Naive B cell (primary cell): ENCODE results near the gene CDC37L1. TPM values are rescaled to one million over a fixed set of nuclear protein-coding genes. Genes with fewer than 3 reads are reported as not detected.
"Not testable (repeated sequence)": the region's sequence is repeated elsewhere in the genome, so short reads cannot be mapped to it uniquely, and the experiment has no call there.

Experiments used
- ATAC-seq, 2 donors: fragments of 150-1000 bp; cut with Tn5 transposase; 2 replicates each; pipeline ENCODE4 v1.10.0; 2021; ENCODE audit warnings: low read depth in 2 of 2, mild to moderate bottlenecking in 2 of 2, moderate library complexity in 2 of 2
- DNase-seq: peaks from one replicate; pipeline ENCODE4 v3.0.0; 2022
- H3K27ac Mint-ChIP-seq, 6 donors: one replicate each; pipeline ENCODE4 v1.8.0; 2020 to 2022; ENCODE audit warnings: mild to moderate bottlenecking in 6 of 6, mixed read lengths in 6 of 6, moderate library complexity in 5 of 6, inconsistent platforms in 2 of 6
- H3K27me3 Mint-ChIP-seq, 3 donors: one replicate each; pipeline ENCODE4 v1.8.0; 2021 to 2022; ENCODE audit warnings: mixed read lengths in 3 of 3, mild to moderate bottlenecking in 1 of 3
- H3K36me3 Mint-ChIP-seq, 2 donors: one replicate each; pipeline ENCODE4 v1.8.0; 2020 to 2022; ENCODE audit warnings: mixed read lengths in 2 of 2, inconsistent platforms in 1 of 2, mild to moderate bottlenecking in 1 of 2
- H3K4me1 Mint-ChIP-seq, 3 donors: one replicate each; pipeline ENCODE4 v1.8.0; 2020 to 2022; ENCODE audit warnings: mixed read lengths in 3 of 3, inconsistent platforms in 1 of 3, mild to moderate bottlenecking in 1 of 3, moderate library complexity in 1 of 3
- H3K4me3 Mint-ChIP-seq, 8 donors: one replicate each; pipeline ENCODE4 v1.8.0; 2020 to 2022; ENCODE audit warnings: mild to moderate bottlenecking in 8 of 8, mixed read lengths in 8 of 8, moderate library complexity in 8 of 8, inconsistent platforms in 2 of 8
- H3K9me3 Mint-ChIP-seq, 7 donors: one replicate each; pipeline ENCODE4 v1.8.0; 2020 to 2022; ENCODE audit warnings: mixed read lengths in 7 of 7, mild to moderate bottlenecking in 5 of 7, inconsistent platforms in 2 of 7, moderate library complexity in 1 of 7
- polyA plus RNA-seq, 6 donors: library from polyadenylated mRNA; unstranded; fragments of 300-500 nt; fragmentation: Illumina TruSeq; gene quantifications; one replicate each; pipeline ENCODE4 v1.2.3, GENCODE V29; 2021; ENCODE audit warnings: low read depth in 6 of 6

CDC37L1 gene
- polyA plus RNA-seq = 10 to 100 TPM in 3 of 6 donors, 1 to 10 TPM in 3; 6.6 to 21.3 (median 10.7) TPM

DNA sequence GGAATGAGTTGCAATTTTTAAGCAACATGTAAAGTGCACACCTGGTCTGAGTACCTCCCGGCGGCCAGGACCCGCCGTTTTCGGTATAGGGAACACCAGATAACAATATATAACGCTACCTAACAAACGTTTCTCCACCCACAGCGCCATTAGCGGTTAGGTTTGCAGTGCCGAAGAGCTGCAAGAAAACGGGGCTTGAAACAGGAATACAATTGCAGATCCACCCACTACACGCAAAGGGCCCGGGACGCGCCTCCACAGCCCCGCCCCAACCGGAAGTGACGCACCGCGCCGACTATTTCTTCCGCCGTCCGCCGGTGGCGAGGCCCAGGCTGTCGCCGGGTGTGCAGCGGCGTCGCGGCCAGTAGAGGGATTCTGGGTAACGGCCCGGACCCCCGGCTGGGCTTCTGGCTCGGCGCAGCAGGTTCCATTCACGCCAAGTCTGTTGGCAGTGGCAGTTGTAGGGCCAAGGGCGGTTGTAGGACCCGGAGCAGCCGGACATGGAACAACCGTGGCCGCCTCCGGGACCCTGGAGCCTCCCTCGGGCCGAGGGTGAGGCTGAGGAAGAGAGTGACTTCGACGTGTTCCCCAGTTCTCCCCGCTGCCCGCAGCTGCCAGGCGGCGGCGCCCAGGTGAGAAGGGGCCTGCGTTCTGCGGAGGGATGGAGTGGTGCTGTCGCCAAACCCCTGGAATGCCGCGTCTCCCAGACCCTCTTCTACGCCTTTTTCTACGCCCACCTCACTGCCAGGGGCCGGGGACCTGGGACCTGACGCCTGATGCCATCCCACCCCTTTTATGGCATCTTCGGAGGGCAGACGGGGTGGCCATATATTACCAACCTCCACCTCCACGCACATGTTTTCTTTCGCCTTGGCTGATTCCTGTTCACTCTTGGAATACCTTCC lies at the start of gene CDC37L1:
CDC37L1 (plus strand) TSS at position 302 of the 905 bp plus-strand sequence; CDS start at position 501, 199 bp downstream.
- peaks cover 6 to 12% (median 7%) of the 10 kb centered on the region in 3 donors for H3K27me3 Mint-ChIP-seq
- no peak within 1 kb of the TSS for H3K4me3 Mint-ChIP-seq
- peaks cover 0 to 11% of the 10 kb centered on the region in 2 donors for H3K36me3 Mint-ChIP-seq
- DNase-seq (peak; percentile 99), ATAC-seq (peak; percentile 94 to 95)
- no peak within 1 kb of the TSS for H3K27ac Mint-ChIP-seq
- H3K9me3 Mint-ChIP-seq = no peaks in the 10 kb centered on the region
- peaks cover 0 to 11% (median 0%) of the 10 kb centered on the region in 3 donors for H3K4me1 Mint-ChIP-seq

DNA sequence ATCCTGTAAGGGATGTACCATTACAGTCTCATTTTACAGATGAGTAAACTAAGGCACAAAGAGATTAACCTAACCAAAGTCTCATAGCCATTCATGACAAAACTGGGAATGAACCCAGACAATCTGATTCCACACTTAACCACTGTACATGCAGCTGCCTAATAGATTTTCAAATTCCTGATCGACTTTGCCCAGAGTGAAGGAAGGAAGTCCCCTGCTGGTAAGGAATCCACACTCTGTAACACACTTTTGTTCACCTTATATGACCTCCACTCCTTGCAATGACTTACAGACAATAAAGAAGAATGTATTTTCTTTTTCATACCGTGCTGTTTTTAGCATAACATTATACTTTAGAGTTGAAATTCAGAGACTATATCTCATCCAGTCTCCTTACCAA lies 48.5 kb upstream of the CDC37L1 start:
- Mint-ChIP-seq H3K36me3 (no peaks in the 10 kb centered on the region), H3K9me3 (no peaks in the 10 kb centered on the region), H3K27ac (peak overlapping the region in 1 of 6 donors; percentile 41), H3K27me3 (peaks cover 3 to 18% (median 8%) of the 10 kb centered on the region in 3 donors), H3K4me3 (no peak overlapping the region), H3K4me1 (no peaks in the 10 kb centered on the region)
- ATAC-seq (no peak), DNase-seq (no peak)

DNA sequence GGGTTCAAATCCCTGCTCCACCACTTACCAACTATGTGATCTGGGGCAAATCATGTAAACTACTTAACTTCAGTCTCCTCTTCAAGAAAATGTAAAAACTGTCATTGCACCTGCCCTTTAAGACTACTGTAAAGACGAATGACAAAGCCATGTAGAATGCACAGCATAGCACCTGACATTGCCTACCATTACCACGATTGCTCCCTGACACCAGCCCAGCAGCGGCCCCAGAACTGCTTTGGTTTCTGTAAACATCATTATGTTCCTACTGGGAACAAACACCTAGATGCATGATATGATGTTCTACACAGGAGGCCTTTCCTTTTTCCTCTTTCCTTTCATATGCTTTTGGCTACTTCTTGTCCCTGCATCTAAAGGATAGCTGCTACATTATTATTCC lies 40.4 kb upstream of the CDC37L1 start:
- Mint-ChIP-seq H3K4me3 (no peak overlapping the region), H3K4me1 (no peaks in the 10 kb centered on the region), H3K9me3 (no peaks in the 10 kb centered on the region), H3K27me3 (peaks cover 13 to 32% (median 30%) of the 10 kb centered on the region in 3 donors), H3K27ac (no peak overlapping the region), H3K36me3 (no peaks in the 10 kb centered on the region)
- ATAC-seq (no peak), DNase-seq (no peak)

DNA sequence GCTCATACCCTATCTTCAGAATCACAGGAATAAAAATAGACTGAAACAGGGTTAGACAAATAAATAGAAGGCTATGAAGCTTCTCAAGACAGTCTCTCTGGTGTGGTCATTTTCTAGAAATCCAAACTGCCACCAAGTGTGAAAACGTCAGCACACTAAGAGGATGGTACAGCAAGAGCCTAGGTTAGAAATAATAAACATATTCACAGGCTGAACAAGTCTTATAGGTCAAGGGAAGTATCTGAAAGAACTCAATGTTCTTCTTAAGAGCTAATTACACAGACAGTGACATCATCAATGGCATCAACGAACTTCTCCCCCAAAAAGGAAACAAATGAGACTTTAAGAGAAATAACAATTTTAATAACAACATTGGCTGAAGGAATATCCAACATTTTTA lies 39.9 kb upstream of the CDC37L1 start:
- Mint-ChIP-seq H3K27me3 (peaks cover 13 to 32% (median 30%) of the 10 kb centered on the region in 3 donors), H3K4me1 (no peaks in the 10 kb centered on the region), H3K4me3 (no peak overlapping the region), H3K9me3 (no peaks in the 10 kb centered on the region), H3K27ac (no peak overlapping the region), H3K36me3 (no peaks in the 10 kb centered on the region)
- DNase-seq (no peak), ATAC-seq (no peak)

DNA sequence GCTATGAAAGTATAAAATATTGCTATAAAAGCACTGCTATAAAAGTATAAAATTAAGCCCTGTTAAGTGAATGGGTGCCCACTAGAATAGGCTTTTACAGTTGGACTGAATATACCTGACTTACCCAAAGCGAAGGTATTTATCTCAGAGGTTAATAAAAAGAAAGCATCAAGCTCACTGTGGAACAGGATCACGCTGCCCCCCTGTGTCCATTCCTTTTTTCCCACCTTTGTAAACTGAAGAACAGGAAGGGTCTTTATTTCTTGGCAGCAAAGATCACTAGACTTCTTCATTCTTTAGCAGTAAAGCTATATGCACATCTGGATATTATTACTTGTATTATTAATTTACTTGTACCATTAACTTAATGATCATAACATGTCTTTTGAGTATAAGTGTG lies 39.3 kb upstream of the CDC37L1 start:
- H3K9me3 Mint-ChIP-seq = no peaks in the 10 kb centered on the region
- peaks cover 13 to 30% (median 28%) of the 10 kb centered on the region in 3 donors for H3K27me3 Mint-ChIP-seq
- no peak overlapping the region for H3K27ac Mint-ChIP-seq
- no peak overlapping the region for H3K4me3 Mint-ChIP-seq
- H3K36me3 Mint-ChIP-seq = no peaks in the 10 kb centered on the region
- no peak for DNase-seq
- no peaks in the 10 kb centered on the region for H3K4me1 Mint-ChIP-seq
- ATAC-seq = no peak

DNA sequence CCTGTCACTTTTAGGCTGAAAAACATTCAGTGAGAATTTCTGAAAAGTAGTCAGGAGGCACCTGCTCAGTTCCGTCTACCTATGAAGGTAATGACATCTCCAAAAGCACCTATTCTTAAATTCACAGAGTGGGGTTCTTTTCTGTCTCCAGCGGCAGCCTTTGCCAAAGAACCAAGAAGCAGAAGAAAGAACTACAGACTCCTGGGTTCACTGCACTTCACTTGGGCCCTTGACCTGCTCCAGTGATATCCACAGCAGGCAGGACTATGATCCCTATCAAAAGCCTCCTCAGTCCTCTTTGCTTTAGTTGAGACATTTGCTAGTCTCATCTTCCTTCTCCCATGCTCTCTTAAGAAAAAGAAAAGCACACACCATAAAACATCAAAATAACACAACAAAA lies 37.0 kb upstream of the CDC37L1 start:
- Mint-ChIP-seq H3K36me3 (no peaks in the 10 kb centered on the region), H3K9me3 (no peaks in the 10 kb centered on the region), H3K4me3 (no peak overlapping the region), H3K27ac (no peak overlapping the region), H3K27me3 (peaks cover 5 to 20% (median 16%) of the 10 kb centered on the region in 3 donors), H3K4me1 (no peaks in the 10 kb centered on the region)
- no peak for DNase-seq
- no peak for ATAC-seq

DNA sequence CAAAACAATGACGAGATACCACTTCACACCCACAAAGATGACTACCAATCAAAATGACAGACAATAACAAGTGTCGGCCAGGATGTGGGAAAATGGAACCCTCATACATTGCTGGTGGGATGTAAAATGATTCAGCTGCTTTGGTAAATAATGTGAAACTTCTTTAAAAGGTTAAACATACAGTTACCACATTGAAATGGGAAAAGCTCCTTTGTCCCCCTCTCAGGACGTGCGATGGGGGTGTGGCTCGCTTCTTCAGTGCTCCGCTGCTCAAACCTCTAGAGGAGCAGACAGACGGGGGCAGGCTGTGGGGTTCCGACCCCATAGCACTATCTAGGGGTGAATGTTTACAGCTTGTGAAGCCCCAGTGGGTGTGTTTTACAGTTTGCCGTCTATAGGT lies 25.3 kb upstream of the CDC37L1 start:
- ATAC-seq (no peak), DNase-seq (no peak)
- Mint-ChIP-seq H3K4me3 (no peak overlapping the region), H3K27me3 (peaks cover 38 to 60% (median 43%) of the 10 kb centered on the region in 3 donors), H3K36me3 (no peaks in the 10 kb centered on the region), H3K9me3 (peaks cover 0 to 3% (median 0%) of the 10 kb centered on the region in 7 donors), H3K4me1 (no peaks in the 10 kb centered on the region), H3K27ac (no peak overlapping the region)

DNA sequence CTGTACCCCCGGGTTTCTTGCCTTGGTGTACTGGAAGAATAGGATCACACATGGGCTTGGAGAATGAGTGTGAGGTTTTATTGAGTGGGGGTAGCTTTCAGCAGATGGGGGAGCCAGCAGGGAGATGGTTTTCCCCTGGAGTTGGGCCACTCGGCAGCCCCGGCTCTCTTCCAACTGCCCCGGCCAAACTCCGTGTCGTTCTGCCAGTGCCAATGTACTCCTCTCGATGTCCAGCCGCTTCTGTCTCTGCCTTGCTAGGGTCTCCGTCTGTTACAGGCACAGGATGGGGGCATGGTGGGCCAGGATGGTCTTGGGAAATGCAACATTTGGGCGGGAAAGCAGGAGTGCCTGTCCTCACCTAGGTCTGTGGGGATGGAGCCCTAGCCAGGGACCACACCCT lies 24.8 kb upstream of the CDC37L1 start:
- Mint-ChIP-seq H3K27me3 (peaks cover 35 to 61% (median 39%) of the 10 kb centered on the region in 3 donors), H3K4me3 (no peak overlapping the region), H3K9me3 (peaks cover 0 to 3% (median 0%) of the 10 kb centered on the region in 7 donors), H3K4me1 (no peaks in the 10 kb centered on the region), H3K27ac (no peak overlapping the region), H3K36me3 (no peaks in the 10 kb centered on the region)
- no peak for DNase-seq
- no peak for ATAC-seq

DNA sequence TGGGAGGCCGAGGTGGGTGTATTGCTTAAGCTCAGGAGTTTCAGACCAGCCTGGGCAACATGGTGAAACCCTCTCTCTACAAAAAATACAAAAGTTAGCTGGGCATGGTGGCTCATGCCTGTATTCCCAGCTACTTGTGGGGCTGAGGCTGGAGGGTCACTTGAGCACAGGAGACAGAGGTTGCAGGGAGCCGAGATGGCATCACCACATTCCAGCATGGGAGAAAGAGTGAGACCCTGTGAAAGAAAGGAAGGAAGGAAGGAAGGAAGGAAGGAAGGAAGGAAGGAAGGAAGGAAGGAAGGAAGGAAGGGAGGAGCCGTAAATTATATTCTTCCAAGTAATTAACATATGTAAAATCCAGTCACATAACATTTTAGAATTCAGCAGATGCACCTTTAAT lies 23.2 kb upstream of the CDC37L1 start:
- not testable (repeated sequence) for H3K9me3 Mint-ChIP-seq, DNase-seq, H3K4me3 Mint-ChIP-seq, H3K36me3 Mint-ChIP-seq, H3K4me1 Mint-ChIP-seq, ATAC-seq
- peaks cover 26 to 52% (median 29%) of the 10 kb centered on the region in 3 donors for H3K27me3 Mint-ChIP-seq
- peak overlapping the region in 1 of 6 donors; percentile 39 for H3K27ac Mint-ChIP-seq

DNA sequence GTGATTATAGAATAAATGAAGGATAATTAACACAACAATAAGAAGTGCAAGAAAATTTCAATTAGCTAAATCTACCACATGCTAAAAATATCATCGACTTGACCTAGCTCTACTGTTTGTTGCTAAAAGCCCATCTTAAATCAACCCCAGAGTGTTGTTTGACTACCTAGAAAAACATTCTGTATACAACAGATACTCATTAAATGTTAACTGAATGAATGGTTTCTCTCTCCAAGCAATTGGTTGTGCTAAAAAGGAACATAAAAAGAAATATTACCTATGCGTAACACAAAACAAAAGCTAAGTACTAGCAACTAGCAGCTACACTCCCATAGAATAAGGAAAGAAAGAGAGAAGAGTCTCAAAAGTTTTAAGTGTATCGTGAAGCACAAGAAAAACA lies 22.7 kb upstream of the CDC37L1 start:
- no peak for ATAC-seq
- peak overlapping the region in 1 of 6 donors; percentile 50 for H3K27ac Mint-ChIP-seq
- H3K27me3 Mint-ChIP-seq = peaks cover 22 to 52% (median 29%) of the 10 kb centered on the region in 3 donors
- H3K4me3 Mint-ChIP-seq = no peak overlapping the region
- H3K36me3 Mint-ChIP-seq = no peaks in the 10 kb centered on the region
- peaks cover 0 to 3% (median 3%) of the 10 kb centered on the region in 3 donors for H3K4me1 Mint-ChIP-seq
- DNase-seq = no peak
- H3K9me3 Mint-ChIP-seq = no peaks in the 10 kb centered on the region

DNA sequence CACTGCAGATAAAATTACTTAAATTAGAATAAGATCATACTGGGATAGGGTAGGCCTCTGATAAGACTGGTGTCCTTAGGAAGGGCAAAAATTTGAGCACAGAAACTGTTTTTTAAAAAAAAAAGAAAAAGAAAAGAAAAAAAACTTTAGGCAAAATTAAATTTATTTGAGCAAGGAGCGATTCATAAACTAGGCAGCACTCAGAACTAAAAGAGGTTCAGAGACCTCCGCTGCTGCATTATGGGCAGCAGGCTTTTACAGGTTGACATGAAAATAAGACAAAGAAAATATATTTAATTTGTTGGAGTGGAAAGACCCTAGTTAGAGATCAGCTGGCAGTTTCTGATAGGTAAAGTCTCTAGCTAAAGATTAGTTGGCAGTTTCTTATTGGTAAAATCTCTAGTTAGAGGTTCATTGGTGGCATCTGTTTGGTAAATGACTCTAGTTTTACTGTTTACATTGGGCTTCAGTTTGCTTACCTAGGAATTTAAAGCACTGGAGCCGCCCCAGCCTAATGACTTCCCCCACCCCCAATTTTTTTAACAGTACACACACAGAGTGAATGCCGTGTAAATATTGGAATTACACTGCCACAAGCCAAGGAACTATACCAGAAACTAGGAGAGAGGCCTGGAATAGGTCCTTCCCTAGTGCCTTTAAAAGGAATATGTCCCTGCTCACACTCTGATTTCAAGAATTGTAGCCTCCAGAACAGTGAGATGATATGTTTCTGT lies 21.8 kb upstream of the CDC37L1 start:
- no peak for ATAC-seq

DNA sequence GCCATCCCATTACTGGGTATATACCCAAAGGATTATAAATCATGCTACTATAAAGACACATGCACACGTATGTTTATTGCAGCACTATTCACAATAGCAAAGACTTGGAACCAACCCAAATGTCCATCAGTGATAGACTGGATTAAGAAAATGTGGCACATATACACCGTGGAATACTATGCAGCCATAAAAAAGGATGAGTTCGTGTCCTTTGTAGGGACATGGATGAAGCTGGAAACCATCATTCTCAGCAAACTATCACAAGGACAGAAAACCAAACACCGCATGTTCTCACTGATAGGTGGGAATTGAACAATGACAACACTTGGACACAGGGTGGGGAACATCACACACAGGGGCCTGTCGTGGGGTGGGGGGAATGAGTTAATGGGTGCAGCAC lies 18.7 kb upstream of the CDC37L1 start:
- Mint-ChIP-seq H3K4me1 (peaks cover 30 to 38% (median 37%) of the 10 kb centered on the region in 3 donors), H3K4me3 (peak overlapping the region in 2 of 8 donors; percentile 17 to 71), H3K27me3 (peaks cover 12 to 26% (median 16%) of the 10 kb centered on the region in 3 donors)
- not testable (repeated sequence) for H3K36me3 Mint-ChIP-seq, DNase-seq, ATAC-seq, H3K27ac Mint-ChIP-seq, H3K9me3 Mint-ChIP-seq

More for the DNA sequence above, 21.8 kb upstream of the CDC37L1 start:
- H3K27ac Mint-ChIP-seq = no peak overlapping the region
- peaks cover 6 to 11% (median 9%) of the 10 kb centered on the region in 3 donors for H3K4me1 Mint-ChIP-seq
- no peaks in the 10 kb centered on the region for H3K9me3 Mint-ChIP-seq
- DNase-seq = no peak
- H3K4me3 Mint-ChIP-seq = peak overlapping the region in 1 of 8 donors; percentile 15
- H3K36me3 Mint-ChIP-seq = no peaks in the 10 kb centered on the region
- H3K27me3 Mint-ChIP-seq = peaks cover 19 to 52% (median 29%) of the 10 kb centered on the region in 3 donors

DNA sequence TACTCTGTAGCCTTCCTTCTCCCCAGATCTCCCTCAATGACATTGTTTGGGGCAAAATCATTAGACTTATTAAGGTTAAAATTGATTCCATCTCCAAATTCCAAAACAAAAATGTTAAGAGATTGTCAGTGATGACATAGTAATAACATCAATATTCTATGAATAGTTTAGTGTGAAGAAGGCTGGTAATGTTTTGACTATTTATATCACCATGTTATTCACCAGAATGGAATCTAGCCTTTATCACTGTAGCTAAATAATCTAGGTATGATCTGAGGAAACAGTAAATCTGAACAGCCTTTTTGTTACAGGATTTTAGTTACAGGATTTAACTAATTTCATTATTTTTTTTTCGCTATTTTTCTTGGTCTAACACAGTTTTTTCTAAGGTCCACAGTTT lies 18.2 kb upstream of the CDC37L1 start:
- peaks cover 13 to 26% (median 17%) of the 10 kb centered on the region in 3 donors for H3K27me3 Mint-ChIP-seq
- ATAC-seq = no peak
- no peak overlapping the region for H3K27ac Mint-ChIP-seq
- H3K36me3 Mint-ChIP-seq = no peaks in the 10 kb centered on the region
- peak overlapping the region in 7 of 8 donors; percentile 84 to 99 (median 97) for H3K4me3 Mint-ChIP-seq
- H3K4me1 Mint-ChIP-seq = peaks cover 35 to 43% (median 42%) of the 10 kb centered on the region in 3 donors
- no peaks in the 10 kb centered on the region for H3K9me3 Mint-ChIP-seq
- DNase-seq = no peak
